ENCODE data around the gene AGTRAP. TPM values are rescaled to one million over a fixed set of nuclear protein-coding genes. Genes with fewer than 3 reads are reported as not detected.
A peak's percentile ranks its signal among the peaks of the same experiment; 100 is the strongest.

AGTRAP gene
- total RNA-seq, 1 experiment from 2014 or later, result 77.7 TPM

DNA sequence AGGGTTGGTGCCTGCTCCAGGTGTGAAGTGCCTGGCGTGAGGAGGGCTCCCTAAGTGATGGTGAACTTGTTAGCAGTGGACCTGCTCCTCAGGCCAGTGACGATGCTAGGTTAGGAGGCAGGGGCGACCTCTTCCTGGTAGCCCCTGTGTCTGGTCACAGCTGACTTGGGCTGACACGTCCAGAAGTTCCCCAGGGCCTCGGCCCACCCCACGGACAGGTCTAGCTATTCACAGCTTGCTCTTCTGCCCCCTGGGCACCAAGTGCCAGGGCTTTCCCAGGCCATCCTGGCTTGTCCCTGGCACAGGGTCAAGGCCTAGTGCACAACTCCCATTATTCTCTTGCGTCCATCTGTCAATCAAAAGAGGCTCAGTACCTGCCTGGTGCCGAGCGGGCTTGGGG, 15.2 kb downstream of the AGTRAP start:
- Histone ChIP-seq H3K27me3 (ENCODE audit: insufficient read depth, low read depth) (no peaks in the 10 kb centered on the region), H3F3A (ENCODE audit: insufficient read depth, low read depth) (no peaks in the 10 kb centered on the region), H3K27ac (no peak overlapping the region), H4K20me1 (ENCODE audit: insufficient read depth) (no peaks in the 10 kb centered on the region), H3K4me2 (no peak overlapping the region), H3K4me1 (replicated peaks; ENCODE audit: insufficient read depth) (no peaks in the 10 kb centered on the region), H2AFZ (no peak overlapping the region), H3K36me3 (ENCODE audit: low read depth) (no peaks in the 10 kb centered on the region), H3K9me2 (ENCODE audit: insufficient read depth) (no peaks in the 10 kb centered on the region), H3K4me3 (no peak overlapping the region), H3K79me2 (ENCODE audit: low read depth) (no peaks in the 10 kb centered on the region), H3K9me3 (ENCODE audit: insufficient read depth, low read depth) (no peaks in the 10 kb centered on the region)
- TF ChIP-seq, protein P1, sequence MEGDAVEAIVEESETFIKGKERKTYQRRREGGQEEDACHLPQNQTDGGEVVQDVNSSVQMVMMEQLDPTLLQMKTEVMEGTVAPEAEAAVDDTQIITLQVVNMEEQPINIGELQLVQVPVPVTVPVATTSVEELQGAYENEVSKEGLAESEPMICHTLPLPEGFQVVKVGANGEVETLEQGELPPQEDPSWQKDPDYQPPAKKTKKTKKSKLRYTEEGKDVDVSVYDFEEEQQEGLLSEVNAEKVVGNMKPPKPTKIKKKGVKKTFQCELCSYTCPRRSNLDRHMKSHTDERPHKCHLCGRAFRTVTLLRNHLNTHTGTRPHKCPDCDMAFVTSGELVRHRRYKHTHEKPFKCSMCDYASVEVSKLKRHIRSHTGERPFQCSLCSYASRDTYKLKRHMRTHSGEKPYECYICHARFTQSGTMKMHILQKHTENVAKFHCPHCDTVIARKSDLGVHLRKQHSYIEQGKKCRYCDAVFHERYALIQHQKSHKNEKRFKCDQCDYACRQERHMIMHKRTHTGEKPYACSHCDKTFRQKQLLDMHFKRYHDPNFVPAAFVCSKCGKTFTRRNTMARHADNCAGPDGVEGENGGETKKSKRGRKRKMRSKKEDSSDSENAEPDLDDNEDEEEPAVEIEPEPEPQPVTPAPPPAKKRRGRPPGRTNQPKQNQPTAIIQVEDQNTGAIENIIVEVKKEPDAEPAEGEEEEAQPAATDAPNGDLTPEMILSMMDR (conservative IDR thresholded peaks at IDR 0.05), result no peak
- no peak for TF ChIP-seq EZH2 (IDR thresholded peaks at IDR 0.05; ENCODE audit: low read depth)
- no peak for DNase-seq
- intact Hi-C loops (cut with micrococcal nuclease; ENCODE audit: unreplicated experiment), result no loop called here
- ChIA-PET CTCF (no interaction called here), POLR2A (ENCODE audit: unreplicated experiment) (no interaction called here)
- no TSS peak for BruUV-seq (replicated peaks)

GRCh38 chr1:11752359-11753088, 16.6 kb downstream of the AGTRAP start:
- intact Hi-C loops (cut with micrococcal nuclease; ENCODE audit: unreplicated experiment), result no loop called here
- DNase-seq, result no peak
- Histone ChIP-seq H4K20me1 (ENCODE audit: insufficient read depth) (no peaks in the 10 kb centered on the region), H3K36me3 (ENCODE audit: low read depth) (no peaks in the 10 kb centered on the region), H3K4me1 (replicated peaks; ENCODE audit: insufficient read depth) (no peaks in the 10 kb centered on the region), H3K9me2 (ENCODE audit: insufficient read depth) (no peaks in the 10 kb centered on the region), H3K79me2 (ENCODE audit: low read depth) (no peaks in the 10 kb centered on the region), H3K4me3 (no peak overlapping the region), H3K9me3 (ENCODE audit: insufficient read depth, low read depth) (no peaks in the 10 kb centered on the region), H3F3A (ENCODE audit: insufficient read depth, low read depth) (no peaks in the 10 kb centered on the region), H3K4me2 (no peak overlapping the region), H3K27me3 (ENCODE audit: insufficient read depth, low read depth) (no peaks in the 10 kb centered on the region), H3K27ac (no peak overlapping the region), H2AFZ (no peak overlapping the region)
- POLR2A ChIA-PET (ENCODE audit: unreplicated experiment), result interaction anchor here (0.6 kb wide), 1 partner anchor 8 kb away, joined by 4 read pairs; no protein-coding TSS in a partner anchor
- CTCF ChIA-PET, result no interaction called here
- BruUV-seq (replicated peaks), result no TSS peak
- TF ChIP-seq EZH2 (IDR thresholded peaks at IDR 0.05; ENCODE audit: low read depth), result no peak

DNA sequence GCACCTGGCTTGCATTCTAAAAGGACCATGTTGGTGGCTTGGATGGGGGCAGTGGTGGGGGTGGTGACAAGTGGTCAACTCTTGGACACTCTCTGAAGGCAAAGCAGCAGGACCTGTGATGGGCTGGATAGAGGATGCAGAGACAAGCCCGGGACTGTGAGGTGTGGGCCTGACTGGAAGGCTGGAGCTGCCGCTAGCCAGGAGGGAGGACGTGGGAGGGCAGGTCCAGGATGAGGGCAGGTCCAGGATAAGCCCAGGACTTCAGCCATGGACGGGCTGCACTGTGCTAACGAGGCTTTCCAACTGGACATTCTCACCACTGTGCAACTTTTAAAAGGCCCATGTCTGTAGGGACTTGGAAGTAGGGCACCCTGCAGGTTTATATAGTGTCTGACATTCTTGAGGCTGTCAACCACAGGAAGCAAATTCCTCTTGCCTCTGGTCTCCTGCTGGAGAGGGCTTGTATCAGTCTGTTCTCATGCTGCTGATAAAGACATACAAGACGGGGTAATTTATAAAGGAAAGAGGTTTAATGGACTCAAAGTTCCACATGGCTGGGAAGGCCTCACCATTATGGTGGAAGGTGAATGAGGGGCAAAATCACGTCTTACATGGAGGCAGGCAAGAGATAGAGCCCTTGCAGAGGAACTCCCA, 17.7 kb downstream of the AGTRAP start:
- Histone ChIP-seq H3K4me2 (no peak overlapping the region), H3K27ac (no peak overlapping the region), H3K36me3 (ENCODE audit: low read depth) (no peaks in the 10 kb centered on the region), H3K4me3 (no peak overlapping the region), H3K79me2 (ENCODE audit: low read depth) (no peaks in the 10 kb centered on the region), H4K20me1 (ENCODE audit: insufficient read depth) (no peaks in the 10 kb centered on the region), H3K4me1 (replicated peaks; ENCODE audit: insufficient read depth) (no peaks in the 10 kb centered on the region), H3K9me2 (ENCODE audit: insufficient read depth) (no peaks in the 10 kb centered on the region), H2AFZ (no peak overlapping the region), H3K9me3 (ENCODE audit: insufficient read depth, low read depth) (no peaks in the 10 kb centered on the region), H3K27me3 (ENCODE audit: insufficient read depth, low read depth) (no peaks in the 10 kb centered on the region), H3F3A (ENCODE audit: insufficient read depth, low read depth) (no peaks in the 10 kb centered on the region)
- intact Hi-C loops (cut with micrococcal nuclease; ENCODE audit: unreplicated experiment), result no loop called here
- BruUV-seq (replicated peaks), result TSS peak; percentile 11
- ChIA-PET POLR2A (ENCODE audit: unreplicated experiment) (interaction anchor here (0.6 kb wide), 2 partner anchors 10 to 50 kb away, joined by 4 to 6 read pairs; no protein-coding TSS in a partner anchor), CTCF (no interaction called here)
- no peak for DNase-seq
- TF ChIP-seq EZH2 (IDR thresholded peaks at IDR 0.05; ENCODE audit: low read depth), result no peak
- TF ChIP-seq, protein P1 (conservative IDR thresholded peaks at IDR 0.05), result no peak

Measured in PC-9 (cell line).